ENCODE results near the gene KBTBD2.
"Not testable (repeated sequence)": the region's sequence is repeated elsewhere in the genome, so short reads cannot be mapped to it uniquely, and the experiment has no call there.

KBTBD2 gene

GRCh38 chr7:32869716-32870115 is 21.8 kb downstream of the KBTBD2 start:
- DNase-seq (ENCODE audit: insufficient read length) (no peak), FAIRE-seq (no peak)
- TF ChIP-seq POLR2A (IDR thresholded peaks at IDR 0.05; ENCODE audit: low read depth, low read length) (no peak), TAF1 (IDR thresholded peaks at IDR 0.05; ENCODE audit: borderline replicate concordance, low read depth, low read length) (no peak), POLR2AphosphoS5 (IDR thresholded peaks at IDR 0.05; ENCODE audit: low read depth, low read length) (no peak)

GRCh38 chr7:32868116-32868515 is 23.4 kb downstream of the KBTBD2 start:
- no peak for FAIRE-seq
- DNase-seq (ENCODE audit: insufficient read length): no peak
- TF ChIP-seq TAF1 (IDR thresholded peaks at IDR 0.05; ENCODE audit: borderline replicate concordance, low read depth, low read length): no peak
- TF ChIP-seq POLR2AphosphoS5 (IDR thresholded peaks at IDR 0.05; ENCODE audit: low read depth, low read length): no peak
- TF ChIP-seq POLR2A (IDR thresholded peaks at IDR 0.05; ENCODE audit: low read depth, low read length): no peak

DNA sequence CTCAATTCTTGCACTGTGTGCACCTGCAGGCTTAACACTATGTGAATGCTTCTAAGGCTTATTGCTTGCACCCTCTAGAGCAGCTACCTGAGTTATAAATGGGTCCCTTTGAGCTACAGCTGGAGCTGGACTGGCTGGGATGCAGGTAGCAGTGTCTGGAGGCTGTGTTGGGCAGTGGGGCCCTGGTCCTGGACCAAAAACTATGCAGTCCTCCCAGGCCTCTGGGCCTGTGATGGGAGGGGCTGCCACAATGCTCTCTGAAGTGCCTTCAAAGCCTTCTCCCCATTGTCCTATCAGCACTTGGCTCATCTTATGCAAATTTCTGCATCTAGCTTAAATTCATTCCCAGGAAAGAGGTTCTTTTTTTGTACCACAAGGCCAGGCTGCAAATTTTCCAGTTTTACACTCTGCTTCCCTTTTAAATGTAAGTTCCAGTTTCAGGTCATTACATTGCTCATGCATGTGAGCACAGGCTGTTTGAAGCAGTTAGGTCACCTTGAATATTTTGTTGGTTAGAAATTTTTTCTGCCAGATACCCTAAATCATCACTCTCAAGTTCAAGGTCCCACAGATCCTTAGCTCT is 26.0 kb downstream of the KBTBD2 start:
- no peak for FAIRE-seq
- TF ChIP-seq POLR2AphosphoS5 (IDR thresholded peaks at IDR 0.05; ENCODE audit: low read depth, low read length): no peak
- no peak for TF ChIP-seq POLR2A (IDR thresholded peaks at IDR 0.05; ENCODE audit: low read depth, low read length)
- no peak for TF ChIP-seq TAF1 (IDR thresholded peaks at IDR 0.05; ENCODE audit: borderline replicate concordance, low read depth, low read length)
- no peak for DNase-seq (ENCODE audit: insufficient read length)

GRCh38 chr7:32863872-32864271 is 27.7 kb downstream of the KBTBD2 start:
- not testable (repeated sequence) for FAIRE-seq; DNase-seq (ENCODE audit: insufficient read length)

- DNase-seq (ENCODE audit: insufficient read length) (no peak), FAIRE-seq (no peak)
- TF ChIP-seq POLR2AphosphoS5 (IDR thresholded peaks at IDR 0.05; ENCODE audit: low read depth, low read length) (no peak), TAF1 (IDR thresholded peaks at IDR 0.05; ENCODE audit: borderline replicate concordance, low read depth, low read length) (no peak), POLR2A (IDR thresholded peaks at IDR 0.05; ENCODE audit: low read depth, low read length) (no peak)
These were observed 31.5 kb downstream of the KBTBD2 start for GRCh38 chr7:32860090-32860489.

DNA sequence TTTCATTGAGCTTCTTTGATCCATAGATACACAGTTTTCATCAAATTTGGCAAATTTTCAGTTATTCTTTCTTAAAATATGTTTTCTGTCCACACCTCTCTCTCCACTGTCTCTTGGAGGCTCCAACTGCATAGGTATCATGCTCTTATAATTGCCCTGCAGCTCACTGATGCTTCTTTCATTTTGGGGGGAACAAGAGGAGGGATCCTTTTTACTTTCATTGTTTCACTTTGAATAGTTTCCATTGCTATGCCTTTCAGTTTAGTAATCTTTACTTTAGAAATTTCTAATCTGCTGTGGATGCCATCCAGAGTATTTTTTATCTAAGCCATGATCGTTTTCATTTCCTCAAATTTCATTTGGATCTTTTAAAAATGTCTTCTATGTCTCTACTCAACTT is 32.9 kb downstream of the KBTBD2 start:
- DNase-seq (ENCODE audit: insufficient read length) (no peak), FAIRE-seq (no peak)
- TF ChIP-seq POLR2A (IDR thresholded peaks at IDR 0.05; ENCODE audit: low read depth, low read length) (no peak), TAF1 (IDR thresholded peaks at IDR 0.05; ENCODE audit: borderline replicate concordance, low read depth, low read length) (no peak), POLR2AphosphoS5 (IDR thresholded peaks at IDR 0.05; ENCODE audit: low read depth, low read length) (no peak)

GRCh38 chr7:32857063-32857462 is 34.5 kb downstream of the KBTBD2 start:
- not testable (repeated sequence) for DNase-seq (ENCODE audit: insufficient read length); FAIRE-seq

- DNase-seq (ENCODE audit: insufficient read length): not testable (repeated sequence)
These were observed 35.5 kb downstream of the KBTBD2 start for GRCh38 chr7:32855837-32856775.

GRCh38 chr7:32850654-32851053 is 40.9 kb downstream of the KBTBD2 start:
- not testable (repeated sequence) for DNase-seq (ENCODE audit: insufficient read length); FAIRE-seq

More at GRCh38 chr7:32855837-32856775, 35.5 kb downstream of the KBTBD2 start:
- not testable (repeated sequence) for FAIRE-seq

GRCh38 chr7:32848655-32849054 is 42.9 kb downstream of the KBTBD2 start:
- DNase-seq (ENCODE audit: insufficient read length); FAIRE-seq: not testable (repeated sequence)

- DNase-seq (ENCODE audit: insufficient read length) (peak; percentile 16), FAIRE-seq (peak; percentile 88)
- TF ChIP-seq TAF1 (IDR thresholded peaks at IDR 0.05; ENCODE audit: borderline replicate concordance, low read depth, low read length): no peak
- TF ChIP-seq POLR2A (IDR thresholded peaks at IDR 0.05; ENCODE audit: low read depth, low read length): no peak
These were observed 44.8 kb downstream of the KBTBD2 start for GRCh38 chr7:32846630-32847225.

DNA sequence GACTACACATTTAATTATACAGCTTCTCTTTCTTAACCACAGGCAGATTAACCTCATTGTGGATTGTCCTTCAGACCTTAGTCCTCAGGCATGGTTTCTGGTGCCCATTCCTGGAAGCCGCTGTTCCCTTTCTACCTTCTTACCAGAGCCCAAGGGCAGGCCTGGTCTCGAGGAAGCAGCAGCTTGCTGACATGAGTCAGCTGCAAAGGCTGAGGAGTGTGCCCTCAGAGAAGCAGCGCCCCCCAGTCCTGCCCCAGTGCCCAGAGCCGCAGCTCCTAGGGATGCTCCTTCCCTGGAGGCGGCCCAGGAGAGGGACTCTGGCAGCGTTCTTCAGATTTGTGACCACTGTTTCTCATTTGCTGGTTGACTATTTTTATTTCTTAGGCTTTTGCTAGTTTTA is 46.8 kb downstream of the KBTBD2 start:
- not testable (repeated sequence) for FAIRE-seq; DNase-seq (ENCODE audit: insufficient read length)

DNA sequence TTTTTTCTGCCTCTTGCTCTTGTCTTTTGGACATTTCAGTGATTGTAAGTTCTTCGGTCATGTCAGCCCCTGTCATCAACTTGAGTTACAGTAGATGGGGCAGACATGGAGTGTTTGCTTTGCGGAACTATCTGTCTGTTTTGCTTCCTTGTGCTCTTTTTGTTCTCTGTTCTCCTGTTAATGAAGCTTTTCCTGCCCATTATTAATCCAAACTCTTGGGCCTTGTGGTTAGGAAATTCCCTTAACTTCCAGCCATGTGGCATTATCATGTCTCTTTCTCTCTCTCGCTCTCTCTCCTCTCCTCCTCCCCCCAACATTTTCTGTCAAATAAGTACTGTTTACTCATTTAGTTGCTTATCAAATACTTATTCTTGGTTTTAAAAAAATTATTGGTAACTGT is 47.8 kb downstream of the KBTBD2 start:
- DNase-seq (ENCODE audit: insufficient read length); FAIRE-seq: not testable (repeated sequence)

DNA sequence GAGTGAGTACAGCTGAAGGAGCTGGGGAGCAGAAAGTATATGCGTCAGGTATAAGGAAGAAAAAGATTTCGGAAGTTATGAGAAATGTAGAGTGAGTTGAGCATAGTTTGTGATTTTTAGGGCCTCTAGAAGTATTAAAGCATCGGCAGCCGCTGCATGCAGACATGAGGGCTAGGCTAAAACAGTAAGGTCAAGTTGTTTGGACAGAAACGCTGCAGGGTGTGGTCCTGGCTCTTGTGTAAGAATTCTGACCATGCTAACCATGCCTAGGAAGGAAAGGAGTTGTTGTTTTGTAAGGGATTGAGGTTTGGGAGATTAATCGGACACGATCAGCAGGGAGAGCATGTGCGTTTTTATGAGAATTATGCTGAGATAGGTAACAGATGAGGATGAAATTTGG is 51.7 kb downstream of the KBTBD2 start:
- not testable (repeated sequence) for FAIRE-seq; DNase-seq (ENCODE audit: insufficient read length)

DNA sequence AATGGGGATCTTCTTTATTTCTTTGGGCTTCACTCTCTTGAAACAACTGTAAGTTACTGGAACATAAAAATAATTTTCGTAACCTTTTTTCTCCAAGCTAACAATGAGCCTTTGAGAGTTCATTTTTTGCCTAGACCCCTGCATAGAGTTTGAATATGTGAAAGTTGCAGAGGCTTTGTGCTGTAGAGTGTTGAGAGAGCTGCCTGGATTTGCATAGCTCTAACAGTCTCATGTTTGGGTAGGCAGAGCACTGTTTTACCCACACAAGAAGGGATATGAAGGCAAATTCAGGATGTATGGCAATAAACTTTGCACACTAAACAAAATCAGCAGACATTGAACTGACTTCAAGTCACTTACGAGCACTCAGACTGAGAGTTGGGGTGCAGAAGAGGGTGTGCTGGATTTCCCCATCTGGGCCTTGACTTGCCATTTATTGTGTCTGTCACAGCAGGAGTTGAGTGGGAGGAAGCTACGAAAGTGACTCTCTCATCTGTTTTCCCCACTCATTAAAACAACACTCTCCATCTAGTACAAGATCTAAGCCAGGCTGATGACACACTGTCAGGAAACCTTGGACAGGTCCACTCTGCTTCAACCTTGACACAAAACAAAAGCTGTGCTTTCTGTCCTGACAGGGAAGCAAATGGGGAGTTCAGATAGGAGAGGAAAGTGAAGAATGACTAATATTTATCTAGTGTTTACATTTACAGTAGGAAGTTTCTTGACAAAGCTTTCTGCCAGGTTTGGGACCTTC is 62.4 kb downstream of the KBTBD2 start:
- FAIRE-seq: peak; percentile 65
- DNase-seq (ENCODE audit: insufficient read length): not testable (repeated sequence)
